Mesothelial cell of epicardium (in vitro differentiated cells): ENCODE data around the gene FRAT1. TPM values are rescaled to one million over a fixed set of nuclear protein-coding genes. Genes with fewer than 3 reads are reported as not detected.
A peak's percentile ranks its signal among the peaks of the same experiment; 100 is the strongest.
"Not testable (repeated sequence)": the region's sequence is repeated elsewhere in the genome, so short reads cannot be mapped to it uniquely, and the experiment has no call there.

Experiments used
- DNase-seq, 2 experiments: peaks; one replicate each; pipeline ENCODE4 v3.0.0; 2021; ENCODE audit warnings: low spot score in 2 of 2; ENCODE audit not compliant: unreplicated experiment in 2 of 2
- H3K27ac Mint-ChIP-seq: 2 replicates; pipeline ENCODE4 v1.8.0; 2021; ENCODE audit warnings: mixed read lengths
- H3K27me3 Mint-ChIP-seq: 2 replicates; pipeline ENCODE4 v1.8.0; 2021; ENCODE audit warnings: low read depth, mixed read lengths
- H3K36me3 Mint-ChIP-seq: 2 replicates; pipeline ENCODE4 v1.8.0; 2021; ENCODE audit warnings: mixed read lengths
- H3K4me1 Mint-ChIP-seq: 2 replicates; pipeline ENCODE4 v1.8.0; 2021; ENCODE audit warnings: mixed read lengths
- H3K4me3 Mint-ChIP-seq: 2 replicates; pipeline ENCODE4 v1.8.0; 2021; ENCODE audit warnings: mild to moderate bottlenecking, moderate library complexity, mixed read lengths
- H3K9me3 Mint-ChIP-seq: 2 replicates; pipeline ENCODE4 v1.8.0; 2021; ENCODE audit warnings: mixed read lengths
- total RNA-seq: library from RNA; stranded (reverse); gene quantifications from 3 replicates; pipeline ENCODE4 v1.2.1, GENCODE V29; 2021
- TF ChIP-seq, protein P1 (sequence below): fragments of 200-600 bp; sonication (generic); IDR thresholded peaks from one replicate; pipeline ENCODE4 v1.5.0; 2021; ENCODE audit warnings: antibody characterized with exemption; ENCODE audit not compliant: unreplicated experiment

Gene FRAT1
- total RNA-seq, 1 donor from 2014 or later: 2.9 TPM

DNA sequence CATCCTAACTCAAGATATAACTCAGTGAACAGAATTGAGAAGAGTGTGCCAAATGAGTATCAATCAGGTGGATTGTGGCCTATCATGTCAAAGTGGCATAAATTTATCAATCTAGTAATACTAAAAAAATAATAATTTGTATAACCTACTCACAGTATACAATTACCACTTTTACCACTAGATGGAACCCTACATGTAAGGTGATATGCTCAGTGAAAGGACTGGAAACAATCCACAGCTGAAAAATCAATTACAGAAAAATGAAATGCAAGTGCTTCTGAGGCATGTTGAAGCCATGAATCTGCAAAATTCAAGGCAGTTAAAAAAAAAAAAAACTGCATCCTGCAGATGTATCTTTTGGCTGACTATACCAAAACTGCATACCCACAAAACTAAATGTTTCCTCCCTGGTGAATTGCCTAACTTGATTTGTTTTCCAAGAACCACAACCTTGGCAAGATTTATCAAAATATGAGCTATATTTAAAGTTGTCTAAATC is 40.5 kb upstream of the FRAT1 start:
- H3K4me3 Mint-ChIP-seq: no peak overlapping the region
- H3K27ac Mint-ChIP-seq: peak overlapping the region; percentile 49
- peaks cover 8% of the 10 kb centered on the region for H3K4me1 Mint-ChIP-seq
- no peaks in the 10 kb centered on the region for H3K36me3 Mint-ChIP-seq
- no peaks in the 10 kb centered on the region for H3K9me3 Mint-ChIP-seq
- TF ChIP-seq, protein P1, sequence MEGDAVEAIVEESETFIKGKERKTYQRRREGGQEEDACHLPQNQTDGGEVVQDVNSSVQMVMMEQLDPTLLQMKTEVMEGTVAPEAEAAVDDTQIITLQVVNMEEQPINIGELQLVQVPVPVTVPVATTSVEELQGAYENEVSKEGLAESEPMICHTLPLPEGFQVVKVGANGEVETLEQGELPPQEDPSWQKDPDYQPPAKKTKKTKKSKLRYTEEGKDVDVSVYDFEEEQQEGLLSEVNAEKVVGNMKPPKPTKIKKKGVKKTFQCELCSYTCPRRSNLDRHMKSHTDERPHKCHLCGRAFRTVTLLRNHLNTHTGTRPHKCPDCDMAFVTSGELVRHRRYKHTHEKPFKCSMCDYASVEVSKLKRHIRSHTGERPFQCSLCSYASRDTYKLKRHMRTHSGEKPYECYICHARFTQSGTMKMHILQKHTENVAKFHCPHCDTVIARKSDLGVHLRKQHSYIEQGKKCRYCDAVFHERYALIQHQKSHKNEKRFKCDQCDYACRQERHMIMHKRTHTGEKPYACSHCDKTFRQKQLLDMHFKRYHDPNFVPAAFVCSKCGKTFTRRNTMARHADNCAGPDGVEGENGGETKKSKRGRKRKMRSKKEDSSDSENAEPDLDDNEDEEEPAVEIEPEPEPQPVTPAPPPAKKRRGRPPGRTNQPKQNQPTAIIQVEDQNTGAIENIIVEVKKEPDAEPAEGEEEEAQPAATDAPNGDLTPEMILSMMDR: peak; percentile 72
- no peak for DNase-seq
- H3K27me3 Mint-ChIP-seq: no peaks in the 10 kb centered on the region

GRCh38 chr10:97279121-97279815 is 39.8 kb upstream of the FRAT1 start:
- Mint-ChIP-seq H3K27ac (peak overlapping the region; percentile 71), H3K4me3 (no peak overlapping the region), H3K4me1 (peaks cover 8% of the 10 kb centered on the region), H3K36me3 (no peaks in the 10 kb centered on the region), H3K9me3 (no peaks in the 10 kb centered on the region), H3K27me3 (no peaks in the 10 kb centered on the region)
- TF ChIP-seq, protein P1: no peak
- no peak for DNase-seq

DNA sequence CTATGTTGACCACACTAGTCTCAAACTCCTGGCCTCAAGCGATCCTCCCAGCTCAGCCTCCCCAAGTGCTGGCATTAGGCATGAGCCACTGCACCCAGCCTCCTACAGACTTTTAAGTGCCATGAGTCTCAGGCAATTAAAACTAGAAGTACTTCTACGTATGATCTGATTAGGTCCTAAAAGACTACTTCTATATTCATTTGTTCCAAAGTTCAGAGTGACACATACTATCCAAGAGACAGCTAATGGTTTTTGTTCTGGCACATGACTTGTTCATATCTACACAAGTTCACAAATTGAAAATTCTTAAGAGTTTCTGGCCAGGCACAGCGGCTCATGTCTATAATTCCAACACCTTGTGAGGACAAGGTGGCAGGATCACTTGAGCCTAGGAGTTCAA is 38.3 kb upstream of the FRAT1 start:
- no peaks in the 10 kb centered on the region for H3K9me3 Mint-ChIP-seq
- H3K36me3 Mint-ChIP-seq: peaks cover under 1% of the 10 kb centered on the region
- no peak for DNase-seq
- no peak overlapping the region for H3K4me3 Mint-ChIP-seq
- no peaks in the 10 kb centered on the region for H3K27me3 Mint-ChIP-seq
- TF ChIP-seq, protein P1: no peak
- no peak overlapping the region for H3K27ac Mint-ChIP-seq
- H3K4me1 Mint-ChIP-seq: peaks cover 8% of the 10 kb centered on the region

- H3K36me3 Mint-ChIP-seq, DNase-seq, H3K27ac Mint-ChIP-seq, H3K4me3 Mint-ChIP-seq, H3K27me3 Mint-ChIP-seq, H3K9me3 Mint-ChIP-seq: not testable (repeated sequence)
- H3K4me1 Mint-ChIP-seq: peaks cover 13% of the 10 kb centered on the region
Observed at GRCh38 chr10:97290076-97290475, 29.0 kb upstream of the FRAT1 start.

GRCh38 chr10:97290576-97291356 is 28.3 kb upstream of the FRAT1 start:
- not testable (repeated sequence) for H3K27me3 Mint-ChIP-seq, DNase-seq, H3K36me3 Mint-ChIP-seq, H3K9me3 Mint-ChIP-seq
- Mint-ChIP-seq H3K4me1 (peaks cover 13% of the 10 kb centered on the region), H3K27ac (peak overlapping the region; percentile 59), H3K4me3 (peak overlapping the region; percentile 76)

DNA sequence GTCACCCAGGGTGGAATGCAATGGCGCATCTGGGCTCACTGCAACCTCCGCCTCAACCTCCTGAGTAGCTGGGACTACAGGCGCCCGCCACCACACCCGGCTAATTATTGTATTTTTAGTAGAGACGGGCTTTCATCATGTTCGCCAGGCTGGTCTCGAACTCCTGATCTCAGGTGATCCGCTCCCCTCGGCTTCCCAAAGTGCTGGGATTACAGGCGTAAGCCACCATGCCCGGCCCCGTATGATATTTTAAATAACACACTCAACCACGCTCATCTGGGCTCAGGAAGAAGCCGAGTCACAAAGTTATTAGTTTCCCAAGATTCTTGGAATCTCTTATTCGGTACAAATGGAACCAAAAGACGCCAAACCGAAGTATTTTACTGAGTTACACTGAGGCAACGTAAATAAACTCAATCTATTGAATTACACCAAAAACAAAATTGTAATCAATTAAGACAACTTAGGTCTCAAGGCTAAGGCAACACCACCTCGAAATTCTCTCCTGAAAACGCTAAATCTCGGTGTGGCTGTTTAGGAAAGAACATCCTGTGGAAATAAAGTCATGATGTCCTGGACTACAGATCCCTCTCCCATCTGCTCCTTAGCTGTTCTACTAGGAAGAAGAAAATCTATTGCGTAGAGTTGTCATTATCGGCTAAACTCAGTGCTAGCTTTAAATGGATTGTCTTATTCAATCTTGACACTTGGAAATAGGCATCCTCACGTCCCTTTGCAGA is 27.5 kb upstream of the FRAT1 start:
- peak overlapping the region; percentile 95 for H3K27ac Mint-ChIP-seq
- peak in 1 of 2 experiments; percentile 7 for DNase-seq
- H3K36me3 Mint-ChIP-seq: peaks cover 2% of the 10 kb centered on the region
- peak overlapping the region; percentile 76 for H3K4me3 Mint-ChIP-seq
- H3K27me3 Mint-ChIP-seq: no peaks in the 10 kb centered on the region
- TF ChIP-seq, protein P1: no peak
- peaks cover 13% of the 10 kb centered on the region for H3K4me1 Mint-ChIP-seq
- H3K9me3 Mint-ChIP-seq: no peaks in the 10 kb centered on the region
